Coronary artery (tissue), 2 donors: Measurements from ENCODE around the gene ABCC6.

Source experiments
- DNase-seq: peaks from one replicate; pipeline ENCODE4 v3.0.0-alpha.2; 2017; ENCODE audit warnings: low spot score
- H3K27ac ChIP-seq, 2 donors: fragments of 200-600 bp; sonication (generic); one replicate each; pipeline ENCODE4 v1.5.1; 2016 to 2019
- H3K4me3 ChIP-seq: fragments of 200-600 bp; sonication (generic); 2 replicates; pipeline ENCODE4 v1.5.1; 2016; ENCODE audit warnings: mild to moderate bottlenecking, moderate library complexity
- TF ChIP-seq, protein P1 (sequence below): fragments of 200-600 bp; sonication (generic); IDR thresholded peaks from one replicate; pipeline ENCODE4 v1.5.1; 2019; ENCODE audit warnings: antibody characterized with exemption

The ABCC6 gene

DNA sequence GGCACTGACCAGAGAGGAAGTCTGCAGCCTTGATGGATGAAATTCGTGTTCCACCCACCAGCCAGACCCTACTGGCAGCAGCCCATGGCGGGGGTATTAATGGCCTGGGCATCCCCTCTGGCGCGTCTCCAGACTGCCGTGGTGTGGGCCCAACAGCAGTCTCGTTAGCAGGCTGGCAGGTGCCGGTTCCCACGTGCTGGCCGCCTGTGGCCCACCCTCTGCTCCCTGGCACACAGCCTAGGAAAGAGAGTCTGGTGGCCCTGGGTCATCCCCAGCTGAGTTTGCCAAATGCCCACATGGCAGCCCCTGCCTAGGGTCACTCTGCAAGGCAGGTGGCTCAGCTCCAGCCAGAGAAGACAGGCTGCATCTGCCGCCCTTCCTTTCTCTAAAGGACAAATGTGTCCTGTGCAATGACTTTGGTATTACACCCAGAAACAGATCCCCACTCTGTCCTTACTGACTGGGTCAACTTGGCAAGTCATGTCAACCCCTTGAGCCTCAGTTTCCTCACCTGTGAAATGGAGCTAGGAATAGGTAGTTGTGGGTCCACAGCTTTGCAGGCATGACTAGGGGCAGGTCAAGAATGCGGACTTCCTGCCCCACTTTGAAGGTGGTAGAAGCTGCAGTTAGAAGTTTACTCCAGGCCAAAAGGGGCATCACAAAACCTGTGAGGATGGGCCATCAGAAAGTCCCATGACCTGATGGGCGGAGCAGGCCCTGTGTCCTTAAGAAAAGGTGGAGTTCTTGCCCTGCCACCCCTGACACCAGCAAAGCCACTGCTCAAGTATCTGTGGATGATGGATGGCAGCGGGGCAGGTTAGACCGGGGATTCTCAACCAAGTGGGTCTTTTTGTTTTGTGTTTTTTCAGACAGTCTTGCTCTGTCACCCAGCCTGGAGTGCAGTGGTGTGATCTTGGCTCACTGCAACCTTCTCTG is 76.6 kb downstream of the ABCC6 start:
- Histone ChIP-seq H3K27ac (no peak overlapping the region), H3K4me3 (no peak overlapping the region)
- no peak for DNase-seq
- TF ChIP-seq, protein P1, sequence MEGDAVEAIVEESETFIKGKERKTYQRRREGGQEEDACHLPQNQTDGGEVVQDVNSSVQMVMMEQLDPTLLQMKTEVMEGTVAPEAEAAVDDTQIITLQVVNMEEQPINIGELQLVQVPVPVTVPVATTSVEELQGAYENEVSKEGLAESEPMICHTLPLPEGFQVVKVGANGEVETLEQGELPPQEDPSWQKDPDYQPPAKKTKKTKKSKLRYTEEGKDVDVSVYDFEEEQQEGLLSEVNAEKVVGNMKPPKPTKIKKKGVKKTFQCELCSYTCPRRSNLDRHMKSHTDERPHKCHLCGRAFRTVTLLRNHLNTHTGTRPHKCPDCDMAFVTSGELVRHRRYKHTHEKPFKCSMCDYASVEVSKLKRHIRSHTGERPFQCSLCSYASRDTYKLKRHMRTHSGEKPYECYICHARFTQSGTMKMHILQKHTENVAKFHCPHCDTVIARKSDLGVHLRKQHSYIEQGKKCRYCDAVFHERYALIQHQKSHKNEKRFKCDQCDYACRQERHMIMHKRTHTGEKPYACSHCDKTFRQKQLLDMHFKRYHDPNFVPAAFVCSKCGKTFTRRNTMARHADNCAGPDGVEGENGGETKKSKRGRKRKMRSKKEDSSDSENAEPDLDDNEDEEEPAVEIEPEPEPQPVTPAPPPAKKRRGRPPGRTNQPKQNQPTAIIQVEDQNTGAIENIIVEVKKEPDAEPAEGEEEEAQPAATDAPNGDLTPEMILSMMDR: no peak

DNA sequence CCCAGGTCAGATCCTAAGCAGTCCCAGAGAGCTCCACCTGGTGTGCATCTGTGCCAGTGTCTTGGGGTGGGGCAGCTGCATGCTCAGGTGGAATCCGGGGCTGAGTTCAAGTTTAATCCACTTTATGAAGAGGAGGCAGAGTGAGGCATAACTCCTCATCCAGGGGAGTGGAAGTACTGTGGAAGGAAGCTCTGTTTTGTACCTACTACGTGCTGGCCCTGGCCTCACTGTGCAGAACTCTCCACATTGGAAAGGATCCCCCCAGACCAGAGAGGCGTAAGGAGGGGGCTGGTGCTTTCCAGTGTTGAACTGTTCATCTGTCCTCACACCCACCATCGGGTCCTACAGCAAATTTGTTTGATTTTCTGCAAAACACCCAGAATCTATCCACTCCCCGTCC is 78.0 kb downstream of the ABCC6 start:
- TF ChIP-seq, protein P1: no peak
- H3K4me3 ChIP-seq: no peak overlapping the region
- H3K27ac ChIP-seq: no peak overlapping the region
- DNase-seq: no peak

DNA sequence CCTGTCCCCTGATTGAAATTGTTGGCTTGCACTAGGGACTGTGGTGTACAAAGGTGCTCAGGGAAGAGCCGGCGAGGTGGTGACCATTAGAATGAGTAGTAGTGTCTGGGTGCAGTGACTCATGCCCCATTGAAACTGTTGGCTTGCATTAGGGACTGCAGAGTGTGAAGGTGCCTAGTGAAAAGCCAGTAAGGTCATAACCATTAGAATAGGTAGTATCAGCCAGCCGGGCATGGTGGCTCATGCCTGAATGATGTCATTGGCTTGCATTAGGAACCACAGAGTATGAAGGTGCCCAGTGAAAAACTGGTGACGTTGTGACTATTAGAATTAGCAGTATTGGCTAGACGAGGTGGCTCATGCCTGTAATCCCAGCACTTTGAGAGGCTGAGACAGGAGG is 78.9 kb downstream of the ABCC6 start:
- DNase-seq: no peak
- TF ChIP-seq, protein P1: no peak
- Histone ChIP-seq H3K27ac (no peak overlapping the region), H3K4me3 (no peak overlapping the region)

DNA sequence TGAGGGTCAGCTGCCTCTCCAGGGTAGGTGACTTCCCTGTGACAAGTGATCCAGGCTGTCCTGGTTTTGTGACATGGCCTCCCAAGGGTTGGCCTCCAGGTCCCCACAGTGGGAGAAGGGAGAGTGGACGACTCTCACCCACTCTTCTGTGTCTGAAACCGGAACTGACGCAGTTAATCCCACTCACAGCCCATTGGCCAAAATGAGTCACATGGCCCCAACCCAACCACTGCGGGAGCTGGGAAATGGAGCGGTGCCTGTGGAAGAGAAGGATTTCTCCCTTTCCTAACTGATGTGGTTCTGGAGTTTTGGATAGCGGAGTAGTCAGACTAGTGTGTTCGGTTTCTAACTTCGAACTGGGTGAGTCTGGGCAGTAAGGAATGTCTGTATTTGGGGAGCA is 79.4 kb downstream of the ABCC6 start:
- H3K4me3 ChIP-seq: no peak overlapping the region
- no peak for DNase-seq
- H3K27ac ChIP-seq: no peak overlapping the region
- TF ChIP-seq, protein P1: no peak

DNA sequence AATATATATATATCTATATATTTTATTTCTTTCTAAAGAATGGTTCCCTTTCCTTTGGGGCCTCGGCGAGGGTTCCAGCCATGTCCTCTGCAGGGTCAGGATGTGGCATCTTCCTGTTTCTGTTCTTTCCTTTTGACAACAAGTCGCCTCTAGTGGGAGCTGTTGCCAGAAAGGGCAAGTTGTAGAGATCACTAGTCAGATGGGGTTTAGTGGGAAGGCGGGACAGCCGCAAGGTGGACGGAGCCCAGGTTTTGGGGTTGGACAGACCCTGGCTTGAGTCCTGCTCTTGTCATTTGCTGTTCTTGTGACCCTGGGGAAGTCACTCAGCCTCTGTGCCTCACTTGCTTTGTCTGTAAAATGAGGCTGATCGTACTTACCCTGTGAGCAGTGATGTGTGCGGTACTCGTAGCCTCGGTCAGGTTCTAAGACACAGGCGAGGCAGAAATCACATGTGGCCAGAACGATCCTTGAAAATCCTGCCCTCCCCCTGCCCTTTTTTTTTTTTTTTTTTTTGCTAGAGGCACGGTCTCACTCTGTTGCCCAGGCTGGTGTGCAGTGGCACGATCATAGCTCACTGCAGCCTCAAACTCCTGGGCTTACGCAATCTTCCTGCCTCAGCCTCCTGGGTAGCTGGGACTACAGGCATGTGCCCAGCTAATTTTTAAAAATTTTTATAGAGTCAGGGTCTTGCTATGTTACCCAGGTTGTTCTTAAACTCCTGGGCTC is 80.1 kb downstream of the ABCC6 start:
- no peak overlapping the region for H3K27ac ChIP-seq
- H3K4me3 ChIP-seq: no peak overlapping the region
- TF ChIP-seq, protein P1: no peak
- DNase-seq: no peak

DNA sequence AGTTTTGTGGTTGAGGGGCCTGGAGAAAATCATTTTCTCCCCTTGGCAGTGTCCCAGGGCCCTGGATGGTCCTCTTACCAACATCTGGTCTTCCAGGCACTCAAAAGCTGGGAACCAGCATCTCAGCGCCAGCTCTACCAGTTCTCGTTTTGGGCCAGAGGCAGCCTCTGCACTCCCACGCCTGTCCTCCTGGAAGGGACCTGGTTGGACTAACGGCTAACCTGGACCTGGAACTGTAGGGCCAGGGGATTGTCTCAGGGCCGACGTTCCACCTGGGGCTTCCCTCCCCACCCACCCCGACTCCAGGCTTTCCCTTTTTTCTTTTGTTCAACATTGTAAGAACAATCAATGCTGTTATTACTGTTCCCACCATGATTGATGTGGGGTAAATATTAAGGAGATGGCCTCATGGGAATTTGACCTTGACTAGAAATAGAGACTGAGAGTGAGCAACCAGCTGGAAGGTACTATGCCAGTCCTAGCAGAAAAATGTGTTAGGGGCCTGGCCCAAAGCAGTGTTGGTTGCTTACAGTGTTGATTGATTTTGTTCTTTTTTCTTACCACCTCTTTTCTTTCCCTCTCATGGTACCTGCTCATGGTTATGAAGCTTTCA is 81.4 kb downstream of the ABCC6 start:
- DNase-seq: no peak
- TF ChIP-seq, protein P1: no peak

More for the DNA sequence above, 81.4 kb downstream of the ABCC6 start:
- Histone ChIP-seq H3K4me3 (no peak overlapping the region), H3K27ac (no peak overlapping the region)
